Spleen (tissue), 11 donors: ENCODE results near the gene SNRNP48. TPM values are rescaled to one million over a fixed set of nuclear protein-coding genes. Genes with fewer than 3 reads are reported as not detected.

Experiments
- DNase-seq: peaks from one replicate; pipeline ENCODE4 v3.0.0-alpha.2; 2020
- H3K27ac ChIP-seq, 8 donors: fragments of 200-600 bp; sonication (generic) in 7 of 8; 1 replicate in 4 of 8; 2 replicates in 4 of 8; pipeline versions ENCODE4 v1.5.0 to v1.8.0; 2016 to 2021; ENCODE audit warnings: inconsistent platforms in 4 of 8, mild to moderate bottlenecking in 4 of 8, moderate library complexity in 1 of 8
- H3K27me3 ChIP-seq, 7 donors: fragments of 200-600 bp; sonication (generic) in 6 of 7; replicated peaks in 1 of 7; 1 replicate in 4 of 7; 2 replicates in 3 of 7; pipeline versions ENCODE4 v1.5.0 to v1.8.0; 2016 to 2021; ENCODE audit warnings: inconsistent platforms in 3 of 7, mild to moderate bottlenecking in 1 of 7
- H3K36me3 ChIP-seq, 6 donors: fragments of 200-600 bp; sonication (generic) in 5 of 6; 1 replicate in 4 of 6; 2 replicates in 2 of 6; pipeline versions ENCODE4 v1.5.0 to v1.8.0; 2016 to 2021; ENCODE audit warnings: inconsistent platforms in 2 of 6
- H3K4me1 ChIP-seq, 6 donors: fragments of 200-600 bp; sonication (generic) in 5 of 6; 1 replicate in 3 of 6; 2 replicates in 3 of 6; pipeline versions ENCODE4 v1.5.0 to v1.8.0; 2016 to 2021; ENCODE audit warnings: inconsistent platforms in 3 of 6
- H3K4me3 ChIP-seq, 8 donors: fragments of 200-600 bp; sonication (generic) in 7 of 8; 1 replicate in 4 of 8; 2 replicates in 4 of 8; pipeline versions ENCODE4 v1.5.0 to v1.8.0; 2016 to 2021; ENCODE audit warnings: inconsistent platforms in 4 of 8, mild to moderate bottlenecking in 4 of 8, moderate library complexity in 2 of 8
- H3K9me3 ChIP-seq, 8 donors: fragments of 200-600 bp; sonication (generic) in 7 of 8; 1 replicate in 4 of 8; 2 replicates in 4 of 8; pipeline versions ENCODE4 v1.5.0 to v1.8.0; 2016 to 2021; ENCODE audit warnings: inconsistent platforms in 4 of 8
- POLR2A ChIP-seq, 3 donors: fragments of 450-650 bp; IDR thresholded peaks; one replicate each; pipeline ENCODE4 v1.5.1; 2017; ENCODE audit warnings: antibody characterized with exemption in 3 of 3, mild to moderate bottlenecking in 1 of 3
- POLR2AphosphoS5 ChIP-seq, 3 donors: sonication (generic); formaldehyde crosslinking; IDR thresholded peaks; one replicate each; pipeline ENCODE4 v1.5.1; 2017; ENCODE audit warnings: antibody characterized with exemption in 3 of 3
- WGBS, 5 donors: extraction: QIAGEN DNeasy Blood & Tissue Kit in 3 of 5; methylation state at CpG; one replicate each; pipeline versions ENCODE4 v1.1.5 to v1.1.7; 2013 to 2018; 5-methylcytosine and 5-hydroxymethylcytosine counted together
- intact Hi-C: fragments of 100-400 bp; cut with DNase I; formaldehyde crosslinking; loops from one replicate; pipeline ENCODE4 v1.15.0; 2023; ENCODE audit warnings: low total_unique reads
- polyA plus RNA-seq, 3 donors: library from polyadenylated mRNA; stranded (reverse); fragments of 200-250 nt; gene quantifications; one replicate each; pipeline ENCODE4 v1.2.1, GENCODE V29; 2013
- total RNA-seq, 7 donors: library from RNA; depleted of rRNA in 3 of 7; stranded (reverse); fragments of >200 nt in 3 of 7; fragmentation: NEBNext Ultra II Directional in 4 of 7; extraction: Animal tissue kit (Norgen Biotek cat#: 25700) in 4 of 7; gene quantifications; one replicate each; pipeline versions ENCODE4 v1.1.0 to v1.2.1, GENCODE V29; 2016 to 2021
- TF ChIP-seq, protein P1 (sequence below), 11 experiments: fragments of 200-600 bp in 7 of 11; fragments of 450-650 bp in 4 of 11; sonication (generic) in 4 of 11; IDR thresholded peaks in 8 of 11; conservative IDR thresholded peaks in 3 of 11; 1 replicate in 7 of 11; 2 replicates in 4 of 11; pipeline versions ENCODE4 v1.4.0 to v1.8.0; 2016 to 2021; ENCODE audit warnings: antibody characterized with exemption in 11 of 11, inconsistent platforms in 4 of 11, mild to moderate bottlenecking in 1 of 11
- donor health status: healthy with polysubstance abuse.
- donor health status: DM: no; HTN: no; CAD: no; lungs with moderate emphysema.
- donor health status: DM: no; HTN: no; CAD: no.
- donor health status: Bipolar disorder and iron deficiency.
- donor health status: healthy.
- donor health status: DM: no; HTN: no; CAD: no.
- donor health status: DM: yes; HTN: yes; CAD: no.

Gene SNRNP48
- total and polyA plus RNA-seq, 10 donors: 4.8 to 23.8 (median 14.2) TPM

DNA sequence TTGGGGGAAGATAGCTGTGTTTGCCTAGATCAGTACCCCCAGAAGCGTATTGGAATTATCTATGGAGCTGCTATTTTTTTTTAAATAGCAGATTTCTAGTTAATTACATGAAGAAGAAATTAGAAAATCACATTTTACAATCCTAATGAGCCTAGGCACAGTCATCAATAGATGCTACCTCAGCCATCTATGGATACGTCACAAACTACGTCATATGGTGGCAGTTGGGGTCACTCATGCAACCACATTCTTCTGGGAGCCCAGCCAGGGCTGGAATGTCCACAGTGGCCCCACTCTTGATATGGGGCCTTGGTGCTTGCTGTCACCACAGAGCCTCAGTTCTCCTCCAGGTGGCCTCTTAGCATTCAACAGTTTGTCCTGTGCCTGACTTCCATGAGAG lies 63.0 kb downstream of the SNRNP48 start:
- no peak overlapping the region for H3K4me3 ChIP-seq
- H3K4me1 ChIP-seq: peaks cover 0 to 9% (median 3%) of the 10 kb centered on the region in 6 donors
- WGBS, 5 donors: 89 to 100% (median 93%) methylated on average over 3 of the region's 3 CpGs
- H3K27ac ChIP-seq: no peak overlapping the region
- intact Hi-C loops: no loop called here
- TF ChIP-seq POLR2AphosphoS5 (IDR thresholded peaks at IDR 0.05) (no peak), POLR2A (IDR thresholded peaks at IDR 0.05) (no peak)
- TF ChIP-seq, protein P1, sequence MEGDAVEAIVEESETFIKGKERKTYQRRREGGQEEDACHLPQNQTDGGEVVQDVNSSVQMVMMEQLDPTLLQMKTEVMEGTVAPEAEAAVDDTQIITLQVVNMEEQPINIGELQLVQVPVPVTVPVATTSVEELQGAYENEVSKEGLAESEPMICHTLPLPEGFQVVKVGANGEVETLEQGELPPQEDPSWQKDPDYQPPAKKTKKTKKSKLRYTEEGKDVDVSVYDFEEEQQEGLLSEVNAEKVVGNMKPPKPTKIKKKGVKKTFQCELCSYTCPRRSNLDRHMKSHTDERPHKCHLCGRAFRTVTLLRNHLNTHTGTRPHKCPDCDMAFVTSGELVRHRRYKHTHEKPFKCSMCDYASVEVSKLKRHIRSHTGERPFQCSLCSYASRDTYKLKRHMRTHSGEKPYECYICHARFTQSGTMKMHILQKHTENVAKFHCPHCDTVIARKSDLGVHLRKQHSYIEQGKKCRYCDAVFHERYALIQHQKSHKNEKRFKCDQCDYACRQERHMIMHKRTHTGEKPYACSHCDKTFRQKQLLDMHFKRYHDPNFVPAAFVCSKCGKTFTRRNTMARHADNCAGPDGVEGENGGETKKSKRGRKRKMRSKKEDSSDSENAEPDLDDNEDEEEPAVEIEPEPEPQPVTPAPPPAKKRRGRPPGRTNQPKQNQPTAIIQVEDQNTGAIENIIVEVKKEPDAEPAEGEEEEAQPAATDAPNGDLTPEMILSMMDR (IDR thresholded peaks at IDR 0.05 in 8 of 11, conservative IDR thresholded peaks at IDR 0.05 in 3 of 11): no peak
- no peaks in the 10 kb centered on the region for H3K9me3 ChIP-seq
- no peaks in the 10 kb centered on the region for H3K36me3 ChIP-seq
- no peak for DNase-seq
- H3K27me3 ChIP-seq: no peaks in the 10 kb centered on the region

DNA sequence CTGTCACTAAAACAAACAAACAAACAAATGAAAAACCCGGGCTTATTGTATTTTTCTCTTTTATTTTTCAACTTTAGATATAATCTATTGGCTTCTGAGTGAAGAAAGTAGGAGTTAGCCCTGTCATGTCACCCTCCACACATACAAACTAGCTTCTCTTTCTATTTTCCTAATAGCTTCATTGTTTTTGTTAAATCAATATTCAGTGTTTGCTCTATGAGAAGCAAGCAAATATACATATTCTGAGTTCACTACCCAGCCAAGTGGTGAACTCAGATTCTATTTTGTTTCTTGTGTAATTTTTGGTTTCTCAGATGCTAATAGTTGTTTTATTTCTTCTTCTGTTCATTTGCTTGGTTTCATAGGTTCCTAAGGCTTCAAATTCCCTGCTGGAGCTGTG lies 66.4 kb downstream of the SNRNP48 start:
- H3K9me3 ChIP-seq: no peaks in the 10 kb centered on the region
- intact Hi-C loops: no loop called here
- no peak overlapping the region for H3K27ac ChIP-seq
- H3K4me1 ChIP-seq: no peaks in the 10 kb centered on the region
- peaks cover 0 to 14% (median 0%) of the 10 kb centered on the region in 7 donors for H3K27me3 ChIP-seq
- H3K4me3 ChIP-seq: no peak overlapping the region
- 85 to 94% (median 92%) methylated on average over 1 of the region's 1 CpG for WGBS, 5 donors
- no peak for DNase-seq
- no peak for TF ChIP-seq POLR2A (IDR thresholded peaks at IDR 0.05)
- TF ChIP-seq, protein P1 (IDR thresholded peaks at IDR 0.05 in 8 of 11, conservative IDR thresholded peaks at IDR 0.05 in 3 of 11): no peak
- TF ChIP-seq POLR2AphosphoS5 (IDR thresholded peaks at IDR 0.05): no peak
- no peaks in the 10 kb centered on the region for H3K36me3 ChIP-seq

DNA sequence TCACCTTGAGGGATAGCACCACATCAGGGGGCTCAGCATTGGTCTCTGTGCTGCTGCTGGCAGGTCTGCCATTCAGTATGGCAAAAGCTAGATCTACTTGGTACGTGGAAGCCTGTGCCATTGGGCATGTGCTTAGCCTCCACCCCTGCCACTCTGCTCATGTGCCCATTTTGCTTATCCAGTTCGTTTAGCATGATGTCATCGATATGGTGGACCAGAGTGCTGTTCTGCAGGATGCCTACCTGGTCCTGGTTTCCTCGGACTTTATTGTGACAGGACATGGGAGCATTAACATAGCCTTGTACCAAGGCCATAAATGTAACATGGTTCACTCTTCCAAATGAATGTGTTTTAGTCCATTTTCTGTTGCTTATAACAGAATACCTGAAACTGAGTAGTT lies 68.5 kb downstream of the SNRNP48 start:
- intact Hi-C loops: no loop called here
- H3K9me3 ChIP-seq: no peaks in the 10 kb centered on the region
- H3K36me3 ChIP-seq: no peaks in the 10 kb centered on the region
- H3K27me3 ChIP-seq: peaks cover 0 to 14% (median 0%) of the 10 kb centered on the region in 7 donors
- WGBS, 5 donors: 82 to 88% (median 85%) methylated on average over 4 of the region's 4 CpGs
- H3K4me1 ChIP-seq: no peaks in the 10 kb centered on the region
- no peak for TF ChIP-seq POLR2AphosphoS5 (IDR thresholded peaks at IDR 0.05)
- H3K4me3 ChIP-seq: no peak overlapping the region
- H3K27ac ChIP-seq: no peak overlapping the region
- DNase-seq: no peak

DNA sequence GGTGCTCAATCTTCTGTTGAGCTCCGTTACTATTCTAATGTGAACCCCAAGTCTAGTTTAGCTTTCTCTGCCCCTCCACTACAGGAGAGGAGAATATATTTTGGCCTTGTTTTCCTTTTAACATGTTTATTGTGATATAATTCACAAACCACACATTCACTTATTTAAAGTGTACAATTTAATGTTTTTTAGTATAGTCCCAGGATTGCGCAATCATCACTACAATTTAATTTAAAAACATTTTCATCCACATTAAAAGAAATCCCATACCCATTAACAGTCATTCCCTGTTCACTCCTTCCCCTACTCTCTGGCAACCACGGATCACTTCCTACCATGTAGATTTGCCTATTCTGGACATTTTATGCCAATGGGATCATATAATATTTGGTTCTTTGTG lies 71.4 kb downstream of the SNRNP48 start:
- intact Hi-C loops: no loop called here
- WGBS, 5 donors: 65 to 94% (median 77%) methylated on average over 3 of the region's 3 CpGs
- no peak for DNase-seq

More for the DNA sequence above, 71.4 kb downstream of the SNRNP48 start:
- TF ChIP-seq POLR2A (IDR thresholded peaks at IDR 0.05) (no peak), POLR2AphosphoS5 (IDR thresholded peaks at IDR 0.05) (no peak)
- TF ChIP-seq, protein P1 (IDR thresholded peaks at IDR 0.05 in 8 of 11, conservative IDR thresholded peaks at IDR 0.05 in 3 of 11): no peak
- peaks cover 0 to 14% (median 0%) of the 10 kb centered on the region in 7 donors for H3K27me3 ChIP-seq
- H3K36me3 ChIP-seq: no peaks in the 10 kb centered on the region
- no peak overlapping the region for H3K4me3 ChIP-seq
- H3K27ac ChIP-seq: no peak overlapping the region
- H3K9me3 ChIP-seq: peaks cover 0 to 7% (median 0%) of the 10 kb centered on the region in 8 donors
- no peaks in the 10 kb centered on the region for H3K4me1 ChIP-seq

Other genes starting within 250 kb of the SNRNP48 start
- not detected for gene CAGE1, start 200.5 kb upstream of the SNRNP48 start, total RNA-seq
- not detected for gene CAGE1, start 200.5 kb upstream of the SNRNP48 start, polyA plus RNA-seq
- gene RIOK1, start 200.4 kb upstream of the SNRNP48 start, total RNA-seq: 10 to 100 TPM; 15.8 to 26.6 (median 20.7) TPM
- gene RIOK1, start 200.4 kb upstream of the SNRNP48 start, polyA plus RNA-seq: 10 to 100 TPM; 12.7 to 16.6 (median 13.0) TPM
- 10 to 100 TPM; 10.0 to 27.6 (median 18.8) TPM for gene DSP, start 48.5 kb upstream of the SNRNP48 start, total RNA-seq
- gene DSP, start 48.5 kb upstream of the SNRNP48 start, polyA plus RNA-seq: 1 to 10 TPM in 2 of 3 donors, under 1 TPM in 1; 0.72 to 1.9 (median 1.8) TPM
- 1 to 10 TPM; 2.5 to 6.9 (median 5.9) TPM for gene BMP6, start 135.9 kb downstream of the SNRNP48 start, total RNA-seq
- gene BMP6, start 135.9 kb downstream of the SNRNP48 start, polyA plus RNA-seq: under 1 TPM; 0.58 to 0.80 (median 0.65) TPM